SK-N-SH treated with all-trans-retinoic acid at 6 μM for 48 hours (cell line): Measurements from ENCODE around the gene HECA.

Experiments used
- CREB5 ChIP-seq: fragments of 250-450 bp; sonication (Bioruptor Pico); IDR thresholded peaks from 2 replicates; pipeline ENCODE4 v1.5.1; 2020; ENCODE audit warnings: low read depth, mild to moderate bottlenecking, moderate library complexity
- ISL1 ChIP-seq: fragments of 250-450 bp; sonication (Bioruptor Pico); IDR thresholded peaks from 2 replicates; pipeline ENCODE4 v2.1.2; 2022; ENCODE audit warnings: mild to moderate bottlenecking, moderate library complexity
- ZFP3 ChIP-seq: fragments of 250-450 bp; sonication (Bioruptor Pico); IDR thresholded peaks from 2 replicates; pipeline ENCODE4 v1.5.0; 2020; ENCODE audit warnings: mild to moderate bottlenecking, moderate library complexity
- ZFP30 ChIP-seq: fragments of 450-650 bp; formaldehyde crosslinking; IDR thresholded peaks from 2 replicates; pipeline ENCODE4 v1.5.0; 2022; ENCODE audit warnings: mild to moderate bottlenecking, moderate library complexity
- TF ChIP-seq, protein P1 (sequence below): fragments of 250-450 bp; sonication (Bioruptor Pico); IDR thresholded peaks from 2 replicates; pipeline ENCODE4 v1.8.0; 2020; ENCODE audit warnings: mild to moderate bottlenecking, moderate library complexity, borderline replicate concordance

DNA sequence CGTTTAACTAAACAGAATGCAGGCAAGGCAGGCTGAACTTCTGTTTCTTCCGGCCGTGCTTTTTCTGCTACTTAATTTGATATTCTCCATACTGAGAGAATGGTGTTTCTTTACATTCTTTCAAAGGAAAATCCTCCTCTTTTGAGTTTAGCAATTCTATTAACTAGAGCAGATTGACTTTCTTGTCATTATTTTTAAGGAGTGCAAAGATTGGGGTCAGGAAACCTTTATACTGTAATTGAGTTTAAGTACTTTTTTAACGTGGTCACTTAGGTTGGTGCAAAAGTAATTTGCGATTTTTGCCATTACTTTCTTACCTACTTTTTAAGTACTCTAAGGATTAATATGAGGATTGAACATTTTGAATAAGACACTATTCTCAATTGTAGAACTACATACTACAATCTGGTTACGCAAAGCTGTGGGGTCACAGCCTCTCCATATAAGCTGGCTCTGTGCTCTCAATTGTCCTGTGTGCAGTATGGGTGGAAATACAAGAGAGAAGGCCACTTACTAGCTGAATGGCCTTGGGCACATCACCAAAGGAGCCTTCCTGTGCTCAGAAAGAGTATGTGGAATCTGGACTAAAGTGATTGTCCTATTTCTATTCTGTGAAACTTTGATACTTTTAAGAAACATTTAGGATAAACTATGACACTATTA lies 16.7 kb downstream of the HECA start:
- TF ChIP-seq CREB5 (no peak), ZFP3 (CRISPR knock-in tag) (no peak), ZFP30 (CRISPR knock-in tag) (no peak), ISL1 (no peak)
- TF ChIP-seq, protein P1, sequence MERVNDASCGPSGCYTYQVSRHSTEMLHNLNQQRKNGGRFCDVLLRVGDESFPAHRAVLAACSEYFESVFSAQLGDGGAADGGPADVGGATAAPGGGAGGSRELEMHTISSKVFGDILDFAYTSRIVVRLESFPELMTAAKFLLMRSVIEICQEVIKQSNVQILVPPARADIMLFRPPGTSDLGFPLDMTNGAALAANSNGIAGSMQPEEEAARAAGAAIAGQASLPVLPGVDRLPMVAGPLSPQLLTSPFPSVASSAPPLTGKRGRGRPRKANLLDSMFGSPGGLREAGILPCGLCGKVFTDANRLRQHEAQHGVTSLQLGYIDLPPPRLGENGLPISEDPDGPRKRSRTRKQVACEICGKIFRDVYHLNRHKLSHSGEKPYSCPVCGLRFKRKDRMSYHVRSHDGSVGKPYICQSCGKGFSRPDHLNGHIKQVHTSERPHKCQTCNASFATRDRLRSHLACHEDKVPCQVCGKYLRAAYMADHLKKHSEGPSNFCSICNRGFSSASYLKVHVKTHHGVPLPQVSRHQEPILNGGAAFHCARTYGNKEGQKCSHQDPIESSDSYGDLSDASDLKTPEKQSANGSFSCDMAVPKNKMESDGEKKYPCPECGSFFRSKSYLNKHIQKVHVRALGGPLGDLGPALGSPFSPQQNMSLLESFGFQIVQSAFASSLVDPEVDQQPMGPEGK, result no peak
